ENCODE data around the gene ADCY7.

DNA sequence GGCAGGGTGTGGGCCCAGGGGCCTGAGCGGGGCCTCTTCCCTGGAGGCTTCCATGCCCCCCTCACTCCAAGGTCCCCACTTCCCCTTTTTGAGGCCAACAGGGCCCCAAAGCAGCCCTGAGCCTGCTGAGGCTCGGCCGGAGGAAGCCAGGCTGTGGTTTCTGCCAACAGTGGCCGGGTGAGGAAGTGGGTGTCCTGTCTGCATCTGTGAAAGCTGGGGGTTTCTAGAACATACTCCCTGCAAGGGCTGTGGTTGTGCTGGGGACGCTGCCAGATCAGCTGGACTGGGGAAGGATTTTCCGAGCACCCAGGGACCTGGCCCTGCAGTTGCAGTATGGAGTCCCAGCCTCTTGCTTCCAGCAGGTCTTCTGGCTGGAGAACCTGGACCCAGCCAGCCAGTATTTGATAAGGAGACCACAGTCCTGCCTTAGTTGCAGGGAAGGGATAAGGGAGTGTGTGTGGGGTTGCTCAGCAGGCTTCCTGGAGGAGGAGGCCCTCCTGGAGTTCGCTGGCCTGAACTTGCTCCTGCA lies 15.7 kb downstream of the ADCY7 start:
- TF ChIP-seq KAT7 (CRISPR knock-in tag; IDR thresholded peaks at IDR 0.05; ENCODE audit: borderline replicate concordance), result no peak
- TF ChIP-seq, protein P1, sequence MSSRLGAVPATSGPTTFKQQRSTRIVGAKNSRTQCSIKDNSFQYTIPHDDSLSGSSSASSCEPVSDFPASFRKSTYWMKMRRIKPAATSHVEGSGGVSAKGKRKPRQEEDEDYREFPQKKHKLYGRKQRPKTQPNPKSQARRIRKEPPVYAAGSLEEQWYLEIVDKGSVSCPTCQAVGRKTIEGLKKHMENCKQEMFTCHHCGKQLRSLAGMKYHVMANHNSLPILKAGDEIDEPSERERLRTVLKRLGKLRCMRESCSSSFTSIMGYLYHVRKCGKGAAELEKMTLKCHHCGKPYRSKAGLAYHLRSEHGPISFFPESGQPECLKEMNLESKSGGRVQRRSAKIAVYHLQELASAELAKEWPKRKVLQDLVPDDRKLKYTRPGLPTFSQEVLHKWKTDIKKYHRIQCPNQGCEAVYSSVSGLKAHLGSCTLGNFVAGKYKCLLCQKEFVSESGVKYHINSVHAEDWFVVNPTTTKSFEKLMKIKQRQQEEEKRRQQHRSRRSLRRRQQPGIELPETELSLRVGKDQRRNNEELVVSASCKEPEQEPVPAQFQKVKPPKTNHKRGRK (CRISPR knock-in tag; IDR thresholded peaks at IDR 0.05; ENCODE audit: borderline replicate concordance), result no peak
- TF ChIP-seq, protein P2, sequence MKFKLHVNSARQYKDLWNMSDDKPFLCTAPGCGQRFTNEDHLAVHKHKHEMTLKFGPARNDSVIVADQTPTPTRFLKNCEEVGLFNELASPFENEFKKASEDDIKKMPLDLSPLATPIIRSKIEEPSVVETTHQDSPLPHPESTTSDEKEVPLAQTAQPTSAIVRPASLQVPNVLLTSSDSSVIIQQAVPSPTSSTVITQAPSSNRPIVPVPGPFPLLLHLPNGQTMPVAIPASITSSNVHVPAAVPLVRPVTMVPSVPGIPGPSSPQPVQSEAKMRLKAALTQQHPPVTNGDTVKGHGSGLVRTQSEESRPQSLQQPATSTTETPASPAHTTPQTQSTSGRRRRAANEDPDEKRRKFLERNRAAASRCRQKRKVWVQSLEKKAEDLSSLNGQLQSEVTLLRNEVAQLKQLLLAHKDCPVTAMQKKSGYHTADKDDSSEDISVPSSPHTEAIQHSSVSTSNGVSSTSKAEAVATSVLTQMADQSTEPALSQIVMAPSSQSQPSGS (CRISPR knock-in tag; IDR thresholded peaks at IDR 0.05; ENCODE audit: borderline replicate concordance, low read depth), result no peak
- TF ChIP-seq, protein P3, sequence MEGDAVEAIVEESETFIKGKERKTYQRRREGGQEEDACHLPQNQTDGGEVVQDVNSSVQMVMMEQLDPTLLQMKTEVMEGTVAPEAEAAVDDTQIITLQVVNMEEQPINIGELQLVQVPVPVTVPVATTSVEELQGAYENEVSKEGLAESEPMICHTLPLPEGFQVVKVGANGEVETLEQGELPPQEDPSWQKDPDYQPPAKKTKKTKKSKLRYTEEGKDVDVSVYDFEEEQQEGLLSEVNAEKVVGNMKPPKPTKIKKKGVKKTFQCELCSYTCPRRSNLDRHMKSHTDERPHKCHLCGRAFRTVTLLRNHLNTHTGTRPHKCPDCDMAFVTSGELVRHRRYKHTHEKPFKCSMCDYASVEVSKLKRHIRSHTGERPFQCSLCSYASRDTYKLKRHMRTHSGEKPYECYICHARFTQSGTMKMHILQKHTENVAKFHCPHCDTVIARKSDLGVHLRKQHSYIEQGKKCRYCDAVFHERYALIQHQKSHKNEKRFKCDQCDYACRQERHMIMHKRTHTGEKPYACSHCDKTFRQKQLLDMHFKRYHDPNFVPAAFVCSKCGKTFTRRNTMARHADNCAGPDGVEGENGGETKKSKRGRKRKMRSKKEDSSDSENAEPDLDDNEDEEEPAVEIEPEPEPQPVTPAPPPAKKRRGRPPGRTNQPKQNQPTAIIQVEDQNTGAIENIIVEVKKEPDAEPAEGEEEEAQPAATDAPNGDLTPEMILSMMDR (IDR thresholded peaks at IDR 0.05), result no peak
- TF ChIP-seq, protein P4, sequence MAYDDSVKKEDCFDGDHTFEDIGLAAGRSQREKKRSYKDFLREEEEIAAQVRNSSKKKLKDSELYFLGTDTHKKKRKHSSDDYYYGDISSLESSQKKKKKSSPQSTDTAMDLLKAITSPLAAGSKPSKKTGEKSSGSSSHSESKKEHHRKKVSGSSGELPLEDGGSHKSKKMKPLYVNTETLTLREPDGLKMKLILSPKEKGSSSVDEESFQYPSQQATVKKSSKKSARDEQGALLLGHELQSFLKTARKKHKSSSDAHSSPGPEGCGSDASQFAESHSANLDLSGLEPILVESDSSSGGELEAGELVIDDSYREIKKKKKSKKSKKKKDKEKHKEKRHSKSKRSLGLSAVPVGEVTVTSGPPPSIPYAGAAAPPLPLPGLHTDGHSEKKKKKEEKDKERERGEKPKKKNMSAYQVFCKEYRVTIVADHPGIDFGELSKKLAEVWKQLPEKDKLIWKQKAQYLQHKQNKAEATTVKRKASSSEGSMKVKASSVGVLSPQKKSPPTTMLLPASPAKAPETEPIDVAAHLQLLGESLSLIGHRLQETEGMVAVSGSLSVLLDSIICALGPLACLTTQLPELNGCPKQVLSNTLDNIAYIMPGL (CRISPR knock-in tag; IDR thresholded peaks at IDR 0.05), result no peak
- no peak for TF ChIP-seq SP1 (CRISPR knock-in tag; conservative IDR thresholded peaks at IDR 0.05)
- TF ChIP-seq SMAD4 (CRISPR knock-in tag; IDR thresholded peaks at IDR 0.05), result no peak
- no peak for TF ChIP-seq ZBTB21 (CRISPR knock-in tag; IDR thresholded peaks at IDR 0.05; ENCODE audit: borderline replicate concordance)
- TF ChIP-seq FOXJ3 (CRISPR knock-in tag; IDR thresholded peaks at IDR 0.05; ENCODE audit: borderline replicate concordance), result no peak
- TF ChIP-seq FOXP1 (CRISPR knock-in tag; IDR thresholded peaks at IDR 0.05; ENCODE audit: borderline replicate concordance), result no peak
- TF ChIP-seq ZNF423 (CRISPR knock-in tag; IDR thresholded peaks at IDR 0.05), result no peak
- no peak for TF ChIP-seq NFE2L1 (CRISPR knock-in tag; IDR thresholded peaks at IDR 0.05)
- TF ChIP-seq TEAD1 (CRISPR knock-in tag; IDR thresholded peaks at IDR 0.05), result no peak
- TF ChIP-seq MYBL2 (CRISPR knock-in tag; IDR thresholded peaks at IDR 0.05), result no peak

All from WTC11 (cell line).